ENCODE results near the gene GFRA1.

The GFRA1 gene

DNA sequence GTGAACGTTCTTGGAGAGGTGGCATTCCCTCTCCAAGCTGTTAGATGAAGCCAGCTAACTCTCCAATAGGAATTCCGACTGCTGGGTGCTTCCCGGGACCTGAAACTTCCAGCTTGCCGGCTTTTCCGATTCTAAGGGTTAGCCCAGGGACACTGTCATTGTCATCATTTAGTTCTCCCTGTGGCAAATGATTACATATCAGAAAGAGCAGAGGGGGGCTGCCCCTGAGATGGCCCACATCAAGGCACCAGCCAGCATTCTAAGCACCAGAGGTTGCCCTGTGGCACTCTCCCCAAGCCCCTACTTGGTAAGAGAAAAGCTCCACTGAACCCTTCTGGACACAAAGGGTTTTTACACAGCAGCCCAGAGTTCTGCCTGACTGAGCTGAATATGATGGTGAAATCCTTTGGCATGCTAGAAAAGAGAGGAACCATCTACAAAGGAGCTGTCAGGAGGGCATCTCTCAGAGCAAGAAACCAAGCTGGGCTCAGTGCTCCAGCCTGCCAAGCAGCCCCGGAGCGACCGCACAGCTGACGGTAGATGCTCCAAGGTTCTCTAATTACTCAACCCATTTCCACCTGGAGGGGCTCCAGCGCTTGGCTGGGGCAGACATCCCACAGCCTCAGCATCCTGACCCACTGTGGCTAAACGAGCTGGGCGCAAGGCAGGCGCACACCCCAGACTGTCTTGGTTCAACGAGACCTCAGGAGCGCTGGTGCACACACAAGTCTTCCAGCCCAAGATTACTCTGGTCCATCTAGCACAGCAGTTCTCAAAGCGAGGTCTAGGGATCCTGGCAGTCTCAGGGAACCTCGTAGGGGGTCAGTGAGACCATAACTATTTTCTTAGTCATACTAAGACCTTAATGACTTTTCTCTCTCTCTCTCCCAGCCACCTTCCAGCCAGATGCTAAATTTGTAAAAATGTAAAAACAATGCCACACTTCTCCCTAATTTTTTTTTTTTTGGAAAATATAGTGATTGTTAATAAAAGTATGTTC, 160.5 kb downstream of the GFRA1 start:
- no peak overlapping the region for H3K4me3 ChIP-seq (ENCODE audit: low read depth, low read length)
- TF ChIP-seq, protein P1, sequence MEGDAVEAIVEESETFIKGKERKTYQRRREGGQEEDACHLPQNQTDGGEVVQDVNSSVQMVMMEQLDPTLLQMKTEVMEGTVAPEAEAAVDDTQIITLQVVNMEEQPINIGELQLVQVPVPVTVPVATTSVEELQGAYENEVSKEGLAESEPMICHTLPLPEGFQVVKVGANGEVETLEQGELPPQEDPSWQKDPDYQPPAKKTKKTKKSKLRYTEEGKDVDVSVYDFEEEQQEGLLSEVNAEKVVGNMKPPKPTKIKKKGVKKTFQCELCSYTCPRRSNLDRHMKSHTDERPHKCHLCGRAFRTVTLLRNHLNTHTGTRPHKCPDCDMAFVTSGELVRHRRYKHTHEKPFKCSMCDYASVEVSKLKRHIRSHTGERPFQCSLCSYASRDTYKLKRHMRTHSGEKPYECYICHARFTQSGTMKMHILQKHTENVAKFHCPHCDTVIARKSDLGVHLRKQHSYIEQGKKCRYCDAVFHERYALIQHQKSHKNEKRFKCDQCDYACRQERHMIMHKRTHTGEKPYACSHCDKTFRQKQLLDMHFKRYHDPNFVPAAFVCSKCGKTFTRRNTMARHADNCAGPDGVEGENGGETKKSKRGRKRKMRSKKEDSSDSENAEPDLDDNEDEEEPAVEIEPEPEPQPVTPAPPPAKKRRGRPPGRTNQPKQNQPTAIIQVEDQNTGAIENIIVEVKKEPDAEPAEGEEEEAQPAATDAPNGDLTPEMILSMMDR (IDR thresholded peaks at IDR 0.05; ENCODE audit: insufficient read depth, low read depth, low read length, missing control alignments) = no peak
- no peak for DNase-seq (ENCODE audit: low read depth)

DNA sequence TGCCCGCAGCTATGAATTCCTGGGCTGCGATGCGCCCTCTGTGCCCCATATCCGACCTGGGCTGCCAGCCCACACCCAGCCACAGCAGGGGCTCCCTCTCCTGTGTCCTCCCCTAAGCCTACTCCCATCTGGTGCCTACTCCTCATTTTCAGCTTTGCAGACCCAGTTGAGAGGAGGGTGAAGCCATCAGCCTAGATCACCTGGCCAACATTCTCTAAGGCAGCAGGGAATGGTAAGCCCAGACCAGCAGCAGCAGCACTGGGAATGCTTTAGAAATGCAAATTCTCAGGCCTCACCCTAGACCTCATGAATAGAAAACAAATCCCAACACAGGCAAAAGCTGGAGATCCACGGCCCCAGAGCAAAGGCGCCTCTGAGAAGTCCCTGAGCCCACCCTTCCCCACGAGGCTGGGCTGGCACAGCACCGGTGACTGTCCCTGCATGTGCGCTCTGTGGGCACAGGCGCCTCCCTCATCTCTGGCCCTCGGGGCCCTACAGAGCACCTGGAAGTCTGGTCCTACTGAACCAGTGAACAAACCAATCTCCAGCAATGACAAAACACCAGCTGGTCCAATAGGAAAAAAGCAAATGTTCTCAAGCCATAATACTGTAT, 161.4 kb downstream of the GFRA1 start:
- no peak for DNase-seq (ENCODE audit: low read depth)
- TF ChIP-seq, protein P1 (IDR thresholded peaks at IDR 0.05; ENCODE audit: insufficient read depth, low read depth, low read length, missing control alignments) = no peak
- no peak overlapping the region for H3K4me3 ChIP-seq (ENCODE audit: low read depth, low read length)

DNA sequence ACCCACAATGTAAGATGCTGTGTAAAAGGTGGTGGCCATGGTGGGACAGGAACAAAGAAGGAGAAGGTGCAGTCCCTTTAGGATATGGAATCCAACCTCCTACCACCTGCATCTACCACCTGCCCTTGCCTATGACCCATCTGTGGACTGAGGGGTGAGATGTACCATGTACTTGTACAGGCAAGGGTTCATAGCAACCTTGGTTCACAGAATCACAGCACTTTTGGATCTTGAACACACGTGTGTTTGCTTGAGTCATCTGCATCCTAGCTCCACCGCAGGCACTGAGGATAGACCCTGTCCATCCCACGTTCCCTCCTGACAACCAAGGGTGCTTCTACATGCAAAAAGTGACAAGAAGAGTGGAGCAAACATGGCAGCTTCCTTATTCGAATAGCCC, 162.3 kb downstream of the GFRA1 start:
- TF ChIP-seq, protein P1 (IDR thresholded peaks at IDR 0.05; ENCODE audit: insufficient read depth, low read depth, low read length, missing control alignments) = no peak
- no peak for DNase-seq (ENCODE audit: low read depth)
- H3K4me3 ChIP-seq (ENCODE audit: low read depth, low read length) = no peak overlapping the region

DNA sequence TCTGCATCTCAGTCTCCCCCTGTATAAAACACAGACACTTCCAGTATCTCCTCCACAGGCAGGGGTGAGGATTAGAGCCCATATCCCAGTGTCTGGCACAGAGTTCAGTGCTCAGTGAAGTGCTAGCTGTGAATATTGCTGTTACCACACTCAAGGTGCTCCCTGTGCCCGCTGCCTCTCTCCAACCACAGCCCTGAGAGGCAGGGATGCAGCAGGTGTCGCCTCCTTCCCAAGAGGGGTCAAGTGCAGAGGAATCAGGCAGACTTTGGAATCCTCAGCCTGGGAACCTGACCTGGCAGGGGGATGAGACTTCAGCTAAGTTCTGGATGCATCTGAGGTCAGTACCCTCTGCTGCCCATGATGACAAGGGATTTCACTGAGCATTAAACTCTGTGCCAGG, 163.1 kb downstream of the GFRA1 start:
- H3K4me3 ChIP-seq (ENCODE audit: low read depth, low read length) = no peak overlapping the region
- TF ChIP-seq, protein P1 (IDR thresholded peaks at IDR 0.05; ENCODE audit: insufficient read depth, low read depth, low read length, missing control alignments) = no peak
- no peak for DNase-seq (ENCODE audit: low read depth)

DNA sequence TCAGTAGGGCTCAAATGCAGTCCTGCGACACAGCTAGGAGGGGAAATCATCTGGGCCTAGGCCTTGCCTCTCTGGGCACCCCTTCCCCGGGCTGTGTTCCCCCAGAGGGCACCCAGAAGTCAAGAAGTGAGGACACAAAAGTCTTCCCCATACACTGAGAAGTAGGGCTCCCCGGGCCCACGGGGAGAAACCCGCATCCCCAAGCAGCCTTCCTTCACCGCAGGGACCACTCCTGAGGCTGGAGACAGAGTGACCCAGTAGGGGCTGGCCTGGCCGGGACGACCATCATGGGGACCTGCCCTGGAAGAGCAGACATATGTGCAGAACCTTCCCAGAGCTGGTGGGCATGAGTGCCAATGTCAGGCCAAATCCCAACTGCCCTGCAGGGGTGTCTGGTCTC, 163.5 kb downstream of the GFRA1 start:
- TF ChIP-seq, protein P1 (IDR thresholded peaks at IDR 0.05; ENCODE audit: insufficient read depth, low read depth, low read length, missing control alignments) = no peak
- DNase-seq (ENCODE audit: low read depth) = no peak
- no peak overlapping the region for H3K4me3 ChIP-seq (ENCODE audit: low read depth, low read length)

DNA sequence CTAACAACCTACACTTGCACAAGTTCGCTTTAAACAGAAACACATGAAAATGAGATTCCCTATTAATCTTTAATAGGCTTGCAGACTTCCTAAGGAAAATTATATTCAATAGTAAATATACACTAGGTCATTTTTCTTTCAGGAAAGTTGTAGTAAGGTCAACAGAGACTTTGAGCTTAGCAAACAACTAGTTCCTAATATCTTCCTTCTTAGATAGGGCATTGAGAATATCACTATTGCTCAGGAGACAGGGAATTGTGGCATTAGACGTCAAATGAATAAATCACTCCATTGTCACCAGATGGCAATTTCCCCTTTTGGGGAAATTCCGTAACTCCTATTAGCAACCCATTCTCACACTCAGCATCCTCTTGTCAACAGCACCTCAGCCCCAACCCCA, 164.9 kb downstream of the GFRA1 start:
- H3K4me3 ChIP-seq (ENCODE audit: low read depth, low read length) = no peak overlapping the region
- TF ChIP-seq, protein P1 (IDR thresholded peaks at IDR 0.05; ENCODE audit: insufficient read depth, low read depth, low read length, missing control alignments) = no peak
- no peak for DNase-seq (ENCODE audit: low read depth)
